Liver (tissue), 10 donors: ENCODE results near the gene YTHDC1. TPM values are rescaled to one million over a fixed set of nuclear protein-coding genes. Genes with fewer than 3 reads are reported as not detected.

Experiments used
- DNase-seq: peaks from one replicate; pipeline ENCODE4 v3.0.0-alpha.2; 2017; ENCODE audit warnings: low spot score
- H3K27ac ChIP-seq, 2 donors: one replicate each; pipeline ENCODE4 v1.7.0; 2013; ENCODE audit warnings: inconsistent platforms in 2 of 2, low read length in 2 of 2, control low read depth in 1 of 2, low read depth in 1 of 2, mild to moderate bottlenecking in 1 of 2
- H3K27me3 ChIP-seq, 4 donors: one replicate each; pipeline versions ENCODE4 v1.6.1 to v1.7.0; 2013; ENCODE audit warnings: low read length in 3 of 4, inconsistent platforms in 1 of 4, mild to moderate bottlenecking in 1 of 4, moderate library complexity in 1 of 4; ENCODE audit not compliant: control insufficient read depth in 4 of 4, insufficient read depth in 4 of 4
- H3K36me3 ChIP-seq, 4 donors: one replicate each; pipeline versions ENCODE4 v1.6.1 to v1.7.0; 2013; ENCODE audit warnings: low read length in 3 of 4, mild to moderate bottlenecking in 3 of 4, low read depth in 1 of 4, moderate library complexity in 1 of 4; ENCODE audit not compliant: control insufficient read depth in 4 of 4, insufficient read depth in 3 of 4
- H3K4me1 ChIP-seq, 4 donors: one replicate each; pipeline versions ENCODE4 v1.6.1 to v1.7.0; 2013; ENCODE audit warnings: low read length in 3 of 4, mild to moderate bottlenecking in 3 of 4, moderate library complexity in 1 of 4; ENCODE audit not compliant: control insufficient read depth in 4 of 4, insufficient read depth in 4 of 4
- H3K4me3 ChIP-seq, 3 donors: one replicate each; pipeline versions ENCODE4 v1.6.1 to v1.7.0; 2013; ENCODE audit warnings: low read length in 3 of 3, control low read depth in 1 of 3, low read depth in 1 of 3, mild to moderate bottlenecking in 1 of 3
- H3K9ac ChIP-seq, 2 donors: one replicate each; pipeline ENCODE4 v1.7.0; 2013; ENCODE audit warnings: low read length in 2 of 2, mild to moderate bottlenecking in 2 of 2, moderate library complexity in 2 of 2, control low read depth in 1 of 2, low read depth in 1 of 2
- H3K9me3 ChIP-seq, 4 donors: one replicate each; pipeline versions ENCODE4 v1.6.1 to v1.7.0; 2013; ENCODE audit warnings: low read length in 3 of 4; ENCODE audit not compliant: control insufficient read depth in 4 of 4
- EGR1 ChIP-seq, 2 donors: IDR thresholded peaks; 2 replicates each; pipeline ENCODE4 v1.6.1; 2016 to 2018; ENCODE audit warnings: antibody characterized with exemption in 2 of 2, low read depth in 2 of 2
- FOXA2 ChIP-seq: IDR thresholded peaks from 2 replicates; pipeline ENCODE4 v1.6.1; 2016; ENCODE audit warnings: antibody characterized with exemption
- GABPA ChIP-seq, 2 donors: IDR thresholded peaks in 1 of 2; conservative IDR thresholded peaks in 1 of 2; 2 replicates each; pipeline ENCODE4 v1.6.1; 2016; ENCODE audit warnings: antibody characterized with exemption in 2 of 2, mild to moderate bottlenecking in 1 of 2, moderate library complexity in 1 of 2
- JUND ChIP-seq, 2 donors: IDR thresholded peaks; 2 replicates each; pipeline ENCODE4 v1.6.1; 2016; ENCODE audit warnings: antibody characterized with exemption in 2 of 2
- NR2F2 ChIP-seq: IDR thresholded peaks from 2 replicates; pipeline ENCODE4 v1.6.1; 2016; ENCODE audit warnings: antibody characterized with exemption
- RAD21 ChIP-seq, 2 donors: IDR thresholded peaks; 2 replicates each; pipeline ENCODE4 v1.6.1; 2016; ENCODE audit warnings: antibody characterized with exemption in 2 of 2, mild to moderate bottlenecking in 2 of 2
- TAF1 ChIP-seq: conservative IDR thresholded peaks from 2 replicates; pipeline ENCODE4 v1.6.1; 2016; ENCODE audit warnings: antibody characterized with exemption, mild to moderate bottlenecking
- YY1 ChIP-seq: IDR thresholded peaks from 2 replicates; pipeline ENCODE4 v1.6.1; 2016; ENCODE audit warnings: antibody characterized with exemption, mild to moderate bottlenecking
- WGBS: extraction: QIAGEN DNeasy Blood & Tissue Kit; methylation state at CpG from one replicate; pipeline ENCODE4 v1.1.7; 2013; 5-methylcytosine and 5-hydroxymethylcytosine counted together
- polyA plus RNA-seq, 2 donors: library from polyadenylated mRNA; stranded (reverse) in 1 of 2; unstranded in 1 of 2; fragments of 200-250 nt in 1 of 2; fragments of >200 nt in 1 of 2; fragmentation: Nextera tagmentation in 1 of 2; extraction: Ambion mirVana in 1 of 2; gene quantifications; one replicate each; pipeline versions ENCODE4 v1.2.1 to v1.2.3, GENCODE V29; 2013 to 2015
- small RNA-seq: library from RNA; depleted of rRNA; stranded (forward); fragments of <200 nt; gene quantifications from one replicate; pipeline ENCODE3, GENCODE V24; 2014
- total RNA-seq, 2 donors: library from RNA; depleted of rRNA; stranded (reverse); fragments of >200 nt; gene quantifications; one replicate each; pipeline ENCODE4 v1.2.3, GENCODE V29; 2014
- TF ChIP-seq, protein P1 (sequence below): IDR thresholded peaks from 2 replicates; pipeline ENCODE4 v1.6.1; 2016; ENCODE audit warnings: antibody characterized with exemption, mild to moderate bottlenecking
- TF ChIP-seq, protein P2 (sequence below): IDR thresholded peaks from 2 replicates; pipeline ENCODE4 v1.6.1; 2016; ENCODE audit warnings: antibody characterized with exemption
- TF ChIP-seq, protein P3 (sequence below): fragments of 150-350 bp; IDR thresholded peaks from 2 replicates; pipeline ENCODE4 v1.5.1; 2017; ENCODE audit warnings: improper control_type of control experiment, low read depth, low read length; ENCODE audit not compliant: missing input control
- TF ChIP-seq, protein P4 (sequence below): IDR thresholded peaks from 2 replicates; pipeline ENCODE4 v1.6.1; 2016; ENCODE audit warnings: antibody characterized with exemption
- donor health status: healthy.
- donor health status: healthy.
- donor health status: healthy.
- donor health status: healthy.
- donor health status: healthy.

Gene YTHDC1
- total and polyA plus RNA-seq, 4 donors: 15.5 to 30.3 (median 22.9) TPM

DNA sequence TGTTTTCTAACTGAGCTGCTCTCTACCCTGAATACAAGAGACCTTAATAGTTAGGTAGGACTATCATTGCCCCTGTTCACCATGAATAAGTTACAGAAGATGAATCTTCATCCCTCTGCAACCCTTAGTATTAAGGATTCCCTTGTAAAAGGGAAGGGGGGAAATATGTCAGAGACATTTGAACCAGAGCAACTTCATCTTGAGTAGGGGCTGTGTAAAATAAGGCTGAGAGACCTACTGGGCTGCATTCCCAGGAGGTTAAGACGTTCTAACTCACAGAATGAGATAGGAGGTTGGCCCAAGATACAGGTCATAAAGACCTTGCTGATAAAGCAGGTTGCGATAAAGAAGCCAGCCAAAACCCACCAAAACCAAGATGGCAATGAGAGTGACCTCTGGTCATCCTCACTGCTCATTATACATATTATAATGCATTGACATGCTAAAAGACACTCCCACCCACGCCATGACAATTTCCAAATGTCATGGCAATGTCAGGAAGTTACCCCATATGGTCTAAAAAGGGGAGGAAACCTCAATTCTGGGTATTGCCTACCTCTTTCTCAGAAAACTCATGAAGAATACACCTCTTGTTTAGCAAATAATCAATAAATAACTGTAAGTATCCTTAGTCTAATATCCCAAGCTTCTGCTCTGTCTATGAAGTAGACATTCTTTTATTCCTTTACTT, 84.9 kb downstream of the YTHDC1 start:
- H3K36me3 ChIP-seq: no peaks in the 10 kb centered on the region
- H3K9ac ChIP-seq: no peak overlapping the region
- no peak overlapping the region for H3K27ac ChIP-seq
- no peaks in the 10 kb centered on the region for H3K9me3 ChIP-seq
- no peak overlapping the region for H3K4me3 ChIP-seq
- WGBS: 89% methylated on average over 3 of the region's 3 CpGs
- H3K27me3 ChIP-seq: no peaks in the 10 kb centered on the region
- TF ChIP-seq, protein P1, sequence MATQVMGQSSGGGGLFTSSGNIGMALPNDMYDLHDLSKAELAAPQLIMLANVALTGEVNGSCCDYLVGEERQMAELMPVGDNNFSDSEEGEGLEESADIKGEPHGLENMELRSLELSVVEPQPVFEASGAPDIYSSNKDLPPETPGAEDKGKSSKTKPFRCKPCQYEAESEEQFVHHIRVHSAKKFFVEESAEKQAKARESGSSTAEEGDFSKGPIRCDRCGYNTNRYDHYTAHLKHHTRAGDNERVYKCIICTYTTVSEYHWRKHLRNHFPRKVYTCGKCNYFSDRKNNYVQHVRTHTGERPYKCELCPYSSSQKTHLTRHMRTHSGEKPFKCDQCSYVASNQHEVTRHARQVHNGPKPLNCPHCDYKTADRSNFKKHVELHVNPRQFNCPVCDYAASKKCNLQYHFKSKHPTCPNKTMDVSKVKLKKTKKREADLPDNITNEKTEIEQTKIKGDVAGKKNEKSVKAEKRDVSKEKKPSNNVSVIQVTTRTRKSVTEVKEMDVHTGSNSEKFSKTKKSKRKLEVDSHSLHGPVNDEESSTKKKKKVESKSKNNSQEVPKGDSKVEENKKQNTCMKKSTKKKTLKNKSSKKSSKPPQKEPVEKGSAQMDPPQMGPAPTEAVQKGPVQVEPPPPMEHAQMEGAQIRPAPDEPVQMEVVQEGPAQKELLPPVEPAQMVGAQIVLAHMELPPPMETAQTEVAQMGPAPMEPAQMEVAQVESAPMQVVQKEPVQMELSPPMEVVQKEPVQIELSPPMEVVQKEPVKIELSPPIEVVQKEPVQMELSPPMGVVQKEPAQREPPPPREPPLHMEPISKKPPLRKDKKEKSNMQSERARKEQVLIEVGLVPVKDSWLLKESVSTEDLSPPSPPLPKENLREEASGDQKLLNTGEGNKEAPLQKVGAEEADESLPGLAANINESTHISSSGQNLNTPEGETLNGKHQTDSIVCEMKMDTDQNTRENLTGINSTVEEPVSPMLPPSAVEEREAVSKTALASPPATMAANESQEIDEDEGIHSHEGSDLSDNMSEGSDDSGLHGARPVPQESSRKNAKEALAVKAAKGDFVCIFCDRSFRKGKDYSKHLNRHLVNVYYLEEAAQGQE: no peak
- TF ChIP-seq, protein P2, sequence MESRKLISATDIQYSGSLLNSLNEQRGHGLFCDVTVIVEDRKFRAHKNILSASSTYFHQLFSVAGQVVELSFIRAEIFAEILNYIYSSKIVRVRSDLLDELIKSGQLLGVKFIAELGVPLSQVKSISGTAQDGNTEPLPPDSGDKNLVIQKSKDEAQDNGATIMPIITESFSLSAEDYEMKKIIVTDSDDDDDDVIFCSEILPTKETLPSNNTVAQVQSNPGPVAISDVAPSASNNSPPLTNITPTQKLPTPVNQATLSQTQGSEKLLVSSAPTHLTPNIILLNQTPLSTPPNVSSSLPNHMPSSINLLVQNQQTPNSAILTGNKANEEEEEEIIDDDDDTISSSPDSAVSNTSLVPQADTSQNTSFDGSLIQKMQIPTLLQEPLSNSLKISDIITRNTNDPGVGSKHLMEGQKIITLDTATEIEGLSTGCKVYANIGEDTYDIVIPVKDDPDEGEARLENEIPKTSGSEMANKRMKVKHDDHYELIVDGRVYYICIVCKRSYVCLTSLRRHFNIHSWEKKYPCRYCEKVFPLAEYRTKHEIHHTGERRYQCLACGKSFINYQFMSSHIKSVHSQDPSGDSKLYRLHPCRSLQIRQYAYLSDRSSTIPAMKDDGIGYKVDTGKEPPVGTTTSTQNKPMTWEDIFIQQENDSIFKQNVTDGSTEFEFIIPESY: no peak
- TF ChIP-seq RAD21 (IDR thresholded peaks at IDR 0.05) (no peak), EGR1 (IDR thresholded peaks at IDR 0.05; ENCODE audit: low read depth in 2 of 2) (no peak), GABPA (IDR thresholded peaks at IDR 0.05 in 1 of 2, conservative IDR thresholded peaks at IDR 0.05 in 1 of 2) (no peak), JUND (IDR thresholded peaks at IDR 0.05) (no peak), TAF1 (no peak), FOXA2 (no peak), NR2F2 (no peak), YY1 (no peak)
- TF ChIP-seq, protein P3, sequence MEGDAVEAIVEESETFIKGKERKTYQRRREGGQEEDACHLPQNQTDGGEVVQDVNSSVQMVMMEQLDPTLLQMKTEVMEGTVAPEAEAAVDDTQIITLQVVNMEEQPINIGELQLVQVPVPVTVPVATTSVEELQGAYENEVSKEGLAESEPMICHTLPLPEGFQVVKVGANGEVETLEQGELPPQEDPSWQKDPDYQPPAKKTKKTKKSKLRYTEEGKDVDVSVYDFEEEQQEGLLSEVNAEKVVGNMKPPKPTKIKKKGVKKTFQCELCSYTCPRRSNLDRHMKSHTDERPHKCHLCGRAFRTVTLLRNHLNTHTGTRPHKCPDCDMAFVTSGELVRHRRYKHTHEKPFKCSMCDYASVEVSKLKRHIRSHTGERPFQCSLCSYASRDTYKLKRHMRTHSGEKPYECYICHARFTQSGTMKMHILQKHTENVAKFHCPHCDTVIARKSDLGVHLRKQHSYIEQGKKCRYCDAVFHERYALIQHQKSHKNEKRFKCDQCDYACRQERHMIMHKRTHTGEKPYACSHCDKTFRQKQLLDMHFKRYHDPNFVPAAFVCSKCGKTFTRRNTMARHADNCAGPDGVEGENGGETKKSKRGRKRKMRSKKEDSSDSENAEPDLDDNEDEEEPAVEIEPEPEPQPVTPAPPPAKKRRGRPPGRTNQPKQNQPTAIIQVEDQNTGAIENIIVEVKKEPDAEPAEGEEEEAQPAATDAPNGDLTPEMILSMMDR: no peak
- TF ChIP-seq, protein P4, sequence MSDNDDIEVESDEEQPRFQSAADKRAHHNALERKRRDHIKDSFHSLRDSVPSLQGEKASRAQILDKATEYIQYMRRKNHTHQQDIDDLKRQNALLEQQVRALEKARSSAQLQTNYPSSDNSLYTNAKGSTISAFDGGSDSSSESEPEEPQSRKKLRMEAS: no peak
- no peaks in the 10 kb centered on the region for H3K4me1 ChIP-seq
- DNase-seq: no peak

Small RNA genes lying within 50 kb of the gene (small RNA-seq; reads per million reads assigned to genes)
- gene MT2P1: 0.11 reads per million

Other genes with a start within 250 kb of the YTHDC1 start
- gene TMPRSS11F, start 220.2 kb downstream of the YTHDC1 start, total RNA-seq: not detected
- not detected for gene TMPRSS11F, start 220.2 kb downstream of the YTHDC1 start, polyA plus RNA-seq
- gene TMPRSS11B, start 104.4 kb downstream of the YTHDC1 start, total RNA-seq: not detected
- under 1 TPM in 1 of 2 donors, not detected in 1; 0.02 TPM for gene TMPRSS11B, start 104.4 kb downstream of the YTHDC1 start, polyA plus RNA-seq
- not detected for gene TMPRSS11E, start 97.4 kb upstream of the YTHDC1 start, total RNA-seq
- not detected for gene TMPRSS11E, start 97.4 kb upstream of the YTHDC1 start, polyA plus RNA-seq
- 1 to 10 TPM in 1 of 2 donors, not detected in 1; 1.3 TPM for gene UGT2B17, start 226.2 kb upstream of the YTHDC1 start, total RNA-seq
- gene UGT2B17, start 226.2 kb upstream of the YTHDC1 start, polyA plus RNA-seq: 10 to 100 TPM in 1 of 2 donors, 1 to 10 TPM in 1; 4.7 to 17.2 TPM